Stimulated activated CD8-positive, alpha-beta memory T cell treated with anti-CD3 and anti-CD28 coated beads, Interleukin-4, amount 100 ng/mL, for 24 hours (primary cell): ENCODE results near the gene ACADM.
"Not testable (repeated sequence)": the region's sequence is repeated elsewhere in the genome, so short reads cannot be mapped to it uniquely, and the experiment has no call there.

Experiments
- DNase-seq: peaks from one replicate; pipeline ENCODE4 v3.0.0-alpha.2; 2020; ENCODE audit warnings: low read depth

ACADM gene

GRCh38 chr1:75796376-75797272 lies 72.1 kb downstream of the ACADM start, which contains the start of gene MSH4:
MSH4 (plus strand) TSS chr1:75796882; CDS start chr1:75796986, 104 bp downstream.
- peak; percentile 26 for DNase-seq

- no peak for DNase-seq
Observed at GRCh38 chr1:75797273-75797588, 72.7 kb downstream of the ACADM start.

- no peak for DNase-seq
Observed at GRCh38 chr1:75797606-75798216, 73.2 kb downstream of the ACADM start.

- not testable (repeated sequence) for DNase-seq
Observed at GRCh38 chr1:75801480-75801879, 77.0 kb downstream of the ACADM start.

- no peak for DNase-seq
Observed at GRCh38 chr1:75808921-75809320, 84.4 kb downstream of the ACADM start.

DNA sequence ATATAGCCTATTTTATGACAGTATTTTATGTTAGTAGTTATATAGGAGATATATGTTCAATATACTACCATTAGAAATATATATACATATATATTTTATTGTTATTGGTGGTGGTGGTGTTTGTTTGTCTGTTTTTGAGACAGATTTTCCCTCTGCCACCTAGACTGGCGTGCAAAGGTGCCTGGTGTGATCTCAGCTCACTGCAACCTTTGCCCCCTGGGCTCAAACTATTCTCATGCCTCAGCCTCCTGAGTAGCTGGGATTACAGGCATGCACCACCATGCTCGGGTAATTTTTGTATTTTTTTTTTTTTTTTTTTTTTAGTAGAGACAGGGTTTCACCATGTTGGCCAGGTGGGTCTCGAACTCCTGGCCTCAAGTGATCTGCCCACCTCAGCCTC lies 85.6 kb downstream of the ACADM start:
- not testable (repeated sequence) for DNase-seq

DNA sequence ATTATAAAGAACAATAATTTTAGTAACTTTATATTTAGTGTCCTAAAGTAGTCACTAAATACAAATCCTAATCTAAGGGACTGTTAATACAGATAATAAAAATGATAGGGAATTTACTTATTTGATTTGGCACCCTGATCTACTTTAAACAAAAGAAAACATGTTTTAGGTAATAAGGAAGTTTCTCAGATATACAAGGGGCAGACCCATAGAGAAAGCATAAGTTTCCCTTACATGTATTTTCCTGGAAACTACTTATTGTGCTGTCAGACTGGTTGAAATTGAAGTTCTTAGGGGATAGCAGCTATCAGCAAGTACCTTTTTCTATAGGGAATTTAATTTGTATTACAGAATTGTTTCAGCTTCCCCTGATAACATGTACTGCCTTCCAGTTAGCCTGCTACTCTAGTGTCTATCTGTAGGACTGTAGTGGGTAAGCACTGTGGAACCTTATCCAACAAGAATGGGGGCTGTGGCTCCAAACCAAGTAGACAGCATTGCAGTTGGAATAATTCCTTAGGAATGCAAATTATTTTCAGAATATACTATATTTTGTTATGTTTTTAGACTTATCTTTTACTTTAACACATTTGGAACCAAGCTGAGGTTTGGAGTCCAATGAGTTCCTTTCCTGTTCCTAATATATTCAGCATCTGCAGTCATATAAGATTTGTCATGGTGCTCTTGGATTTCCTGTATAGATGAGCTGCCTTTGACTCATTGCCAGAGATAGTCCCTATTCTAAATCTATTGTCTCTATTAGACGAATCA lies 86.9 kb downstream of the ACADM start:
- no peak for DNase-seq

DNA sequence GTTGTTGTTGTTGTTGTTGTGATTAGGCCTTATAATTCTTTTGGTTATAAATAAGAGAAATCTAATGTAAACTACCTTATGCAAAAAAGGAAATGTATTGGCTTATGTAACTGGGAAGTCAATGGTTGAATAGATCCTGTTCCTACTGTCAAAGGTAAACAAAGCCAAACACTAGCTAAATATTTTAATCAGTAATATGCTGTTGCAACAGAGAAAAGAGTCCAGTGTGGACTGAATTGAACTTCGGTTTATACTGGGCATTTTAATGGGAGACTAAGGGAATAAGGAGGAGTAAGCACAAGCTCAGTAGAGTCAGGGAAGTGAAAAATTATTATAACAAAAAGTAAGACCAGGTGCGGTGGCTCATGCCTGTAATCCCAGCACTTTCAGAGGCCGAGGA lies 87.6 kb downstream of the ACADM start:
- DNase-seq = no peak
